CD4-positive, alpha-beta T cell treated with Interleukin-21 for 1 hour (primary cell): ENCODE data around the gene PIGX.

Source experiments
- DNase-seq: peaks from one replicate; pipeline ENCODE4 v3.0.0-alpha.2; 2020

The PIGX gene

DNA sequence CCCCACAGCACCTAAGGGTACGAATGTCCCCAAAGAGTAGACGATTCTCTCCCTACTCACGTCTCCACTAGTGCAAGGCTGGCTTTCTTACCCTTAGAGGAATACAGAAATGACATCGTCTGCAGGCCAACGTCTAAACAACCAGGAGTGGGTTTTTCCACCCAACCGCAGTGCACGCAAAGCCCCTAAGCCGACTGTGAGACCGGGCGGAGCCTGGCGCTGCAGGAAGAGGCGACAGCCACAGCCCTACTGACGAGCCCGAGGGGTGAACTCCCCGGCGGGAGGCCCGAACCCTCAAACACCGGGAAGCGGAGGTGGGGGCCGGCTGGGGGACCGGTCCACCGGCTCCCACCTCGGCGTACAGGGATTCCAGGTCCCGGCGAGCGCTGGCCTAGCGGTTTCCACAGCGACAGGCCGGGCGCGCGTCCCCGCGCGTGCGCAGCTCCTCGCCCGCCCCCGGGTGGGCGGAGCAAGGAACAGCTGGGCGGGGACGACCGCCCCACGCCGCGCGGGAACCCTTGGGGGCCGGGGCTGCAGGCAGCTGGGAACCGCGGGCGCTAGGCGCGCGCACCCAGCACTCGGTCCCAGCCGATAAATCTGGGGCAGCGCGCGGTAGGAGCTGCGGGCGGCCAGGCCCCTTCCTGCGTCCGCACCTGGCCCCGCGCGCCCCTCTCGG, at the start of gene PIGX, which contains the start of gene CEP19:
Gene PIGX, plus strand, starts transcription at position 540 of the 676 bp plus-strand sequence.
Gene CEP19, minus strand, starts transcription at position 413 of the 676 bp plus-strand sequence. CDS start 3,593 bp downstream, outside the sequence.
- DNase-seq: peak; percentile 95

DNA sequence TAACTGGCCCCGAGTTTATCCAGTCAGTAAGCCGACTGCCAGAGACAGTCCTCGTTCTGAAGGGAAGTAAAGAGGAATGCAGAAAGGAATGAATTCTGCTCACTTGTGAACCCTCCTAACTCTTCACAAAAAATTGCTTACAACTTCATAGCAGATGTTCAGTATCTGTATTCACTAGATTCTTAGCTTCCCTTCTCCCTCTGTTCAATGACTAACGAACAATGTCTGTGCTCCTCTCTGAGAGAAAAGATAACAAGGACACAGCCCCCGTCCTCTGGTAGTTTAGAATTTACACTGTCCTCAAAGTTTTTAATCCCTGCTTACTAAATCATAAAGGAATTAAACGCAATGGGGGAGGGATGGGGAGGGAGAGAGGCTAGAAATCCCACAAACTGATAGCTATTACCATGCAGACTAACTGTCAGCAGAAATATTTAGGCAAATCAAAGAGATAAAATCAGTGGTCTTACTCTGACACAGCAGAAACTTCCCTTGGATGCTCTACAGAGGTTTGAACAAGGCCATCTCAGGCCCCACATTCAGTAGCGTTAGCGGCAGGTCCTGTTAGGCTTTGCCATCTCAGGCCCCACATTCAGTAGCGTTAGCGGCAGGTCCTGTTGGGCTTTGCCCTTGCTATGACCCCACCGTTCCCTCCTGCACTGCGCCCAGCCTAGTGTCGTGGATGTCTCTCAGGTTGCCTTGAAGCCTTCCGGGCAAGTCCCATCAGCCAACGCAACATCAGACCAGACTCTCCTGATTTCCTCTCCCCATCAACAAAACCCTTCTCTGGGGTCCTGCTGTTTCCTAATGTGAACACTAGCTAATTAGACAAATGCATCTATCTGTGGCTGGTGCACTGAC, 49.2 kb upstream of the PIGX start:
- DNase-seq: no peak

DNA sequence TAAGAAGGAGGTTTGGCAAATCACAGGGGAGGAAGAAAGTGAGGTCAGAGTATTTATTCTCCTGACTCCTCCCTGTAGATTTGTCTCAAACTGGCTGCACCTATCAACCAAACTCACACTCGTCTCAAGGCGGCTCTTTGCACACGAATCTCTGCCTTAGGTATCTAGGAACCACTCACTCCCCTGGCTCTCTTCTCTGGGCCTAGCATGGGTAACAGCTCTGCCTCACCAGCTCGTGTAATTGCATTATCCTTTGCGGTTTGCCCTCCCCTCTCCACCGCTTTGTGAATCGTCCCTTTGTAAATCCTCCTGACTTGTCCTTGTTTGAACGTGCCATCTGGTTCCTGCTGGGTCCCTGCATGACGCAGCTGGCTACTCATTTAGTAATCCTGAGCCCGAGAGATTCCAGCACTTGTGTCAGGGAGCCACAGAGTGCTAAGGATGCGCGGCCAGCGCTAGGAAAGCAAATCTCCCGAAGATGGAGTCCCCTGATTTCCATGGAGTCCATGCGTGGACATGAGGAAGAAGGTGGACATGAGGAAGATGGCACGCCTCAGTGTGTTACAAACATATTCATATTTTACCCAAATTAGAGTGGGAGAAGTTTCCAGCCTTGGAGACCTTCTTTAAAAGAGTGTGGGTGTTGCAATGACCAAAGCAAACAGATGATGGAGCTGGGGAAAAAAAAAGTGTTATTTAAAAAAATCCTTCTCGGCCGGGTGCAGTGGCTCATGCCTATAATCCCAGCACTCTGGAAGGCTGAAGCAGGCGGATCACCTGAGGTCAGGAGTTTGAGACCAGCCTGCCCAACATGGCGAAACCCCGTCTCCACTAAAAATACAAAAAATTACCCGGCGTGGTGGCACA, 45.9 kb upstream of the PIGX start:
- DNase-seq: no peak

- DNase-seq: no peak
Observed at GRCh38 chr3:196667056-196667825, 44.9 kb upstream of the PIGX start.

GRCh38 chr3:196670339-196670738, 41.8 kb upstream of the PIGX start:
- DNase-seq: no peak

DNA sequence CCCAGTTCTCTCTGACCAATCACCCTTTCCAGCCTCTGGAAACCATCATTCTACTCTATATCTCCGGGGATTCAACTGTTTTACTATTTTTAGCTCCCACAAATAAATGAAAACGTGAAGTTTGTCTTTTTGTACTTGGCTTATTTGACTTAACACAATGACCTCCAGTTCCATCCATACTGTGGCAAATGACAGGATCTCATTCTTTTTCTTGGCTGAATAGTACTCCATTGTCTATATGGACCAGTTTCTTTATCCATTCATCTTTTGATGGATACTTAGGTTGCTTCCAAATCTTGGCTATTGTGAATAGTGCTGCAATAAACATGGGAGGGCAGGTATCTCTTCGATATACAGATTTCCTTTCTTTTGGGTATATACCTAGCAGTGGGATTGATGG, 38.5 kb upstream of the PIGX start:
- no peak for DNase-seq

DNA sequence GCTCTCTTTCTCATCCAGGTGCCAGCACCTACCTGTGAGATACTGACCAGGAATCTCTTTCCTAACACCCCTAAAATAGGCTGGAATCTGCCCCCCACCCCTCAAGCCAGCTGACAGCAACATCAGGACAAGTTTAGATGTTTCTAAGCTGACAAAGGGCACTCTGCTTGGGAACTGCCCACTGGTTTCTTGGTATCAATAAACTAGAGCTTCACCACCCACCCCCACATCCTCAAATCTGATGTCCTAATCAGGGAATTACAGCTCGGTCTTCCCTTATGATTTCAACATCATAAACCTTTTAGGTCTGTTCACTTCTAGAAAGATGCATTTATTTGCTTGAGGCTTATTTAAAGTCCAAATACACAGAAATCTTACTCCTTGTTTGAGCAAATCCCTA, 34.8 kb upstream of the PIGX start:
- DNase-seq: no peak

DNA sequence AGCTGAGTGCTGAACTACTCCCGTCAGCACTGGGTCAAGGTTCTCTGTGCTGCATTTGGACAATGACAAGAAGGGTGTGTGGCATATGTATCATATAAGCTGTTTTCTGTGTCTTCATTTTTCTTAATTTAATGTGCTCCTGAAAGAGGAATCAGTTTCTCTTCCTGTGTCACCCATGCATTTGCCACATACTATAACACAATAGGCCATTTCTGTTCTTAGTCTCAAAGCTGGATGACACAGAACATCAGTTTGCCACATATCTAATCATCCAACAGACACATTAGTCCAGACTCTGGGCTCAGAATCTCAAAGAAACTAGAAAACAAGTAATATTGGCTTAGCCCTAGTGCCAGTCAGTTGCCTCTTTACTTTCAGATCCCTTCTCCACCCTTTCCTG, 34.2 kb upstream of the PIGX start:
- no peak for DNase-seq

- peak; percentile 79 for DNase-seq
Observed at GRCh38 chr3:196684548-196685407, 27.4 kb upstream of the PIGX start.

DNA sequence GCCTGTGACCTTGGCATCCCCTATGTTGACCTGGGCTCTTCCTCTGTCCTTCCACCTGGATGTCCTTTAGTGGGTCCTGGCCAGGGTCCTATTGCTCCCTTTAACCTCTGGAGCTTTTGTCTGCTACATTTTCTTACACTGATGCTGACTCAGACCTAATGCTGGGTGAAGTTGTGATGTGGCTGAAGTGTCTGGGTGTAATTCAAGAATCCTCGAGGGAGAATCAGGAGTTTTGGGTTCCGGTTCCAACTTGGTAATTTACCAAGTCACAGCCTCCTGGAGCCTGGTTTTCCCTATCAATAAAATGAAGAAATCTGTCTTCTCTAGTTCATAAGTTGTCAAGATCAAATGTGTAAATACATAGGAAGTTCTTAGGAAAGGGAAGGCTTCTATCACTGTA, 25.7 kb upstream of the PIGX start:
- no peak for DNase-seq

DNA sequence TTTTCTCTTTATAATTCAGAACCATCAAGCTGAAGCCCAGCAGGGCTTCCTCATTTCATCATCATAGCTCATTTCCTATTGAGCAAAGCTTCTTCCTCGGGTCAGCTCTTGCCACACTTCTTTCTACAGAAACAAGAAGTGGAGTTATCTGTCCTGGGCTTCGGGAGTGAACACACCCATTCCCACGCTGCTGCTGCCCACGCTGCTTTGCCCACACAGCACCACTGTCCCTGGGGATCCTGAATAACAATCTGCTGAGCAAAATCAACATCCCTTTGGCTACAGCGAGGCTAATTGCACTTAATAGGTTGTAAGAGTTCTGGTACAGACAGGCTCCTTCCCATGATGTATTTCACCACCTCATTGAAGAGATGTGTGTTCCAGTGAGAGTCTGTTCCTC, 23.8 kb upstream of the PIGX start:
- no peak for DNase-seq

- no peak for DNase-seq
Observed at GRCh38 chr3:196689941-196690660, 22.1 kb upstream of the PIGX start.

DNA sequence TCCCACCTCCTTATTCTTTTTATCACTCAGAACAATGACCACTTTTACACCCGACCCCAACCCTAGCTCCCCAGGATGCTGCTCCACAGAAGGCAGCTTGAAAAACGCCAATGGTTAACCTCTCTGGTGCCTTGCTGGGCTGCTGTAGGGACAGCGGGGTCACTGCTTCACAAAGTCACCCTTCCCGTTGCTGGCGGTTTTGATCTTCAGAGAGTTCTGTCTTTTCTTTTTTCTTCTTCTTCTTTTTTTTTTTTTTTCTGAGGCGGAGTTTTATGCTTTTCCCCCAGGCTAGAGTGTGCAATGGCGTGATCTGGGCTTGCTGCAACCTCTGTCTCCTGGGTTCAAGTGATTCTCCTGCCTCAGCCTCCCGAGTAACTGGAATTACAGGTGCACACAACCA, 20.8 kb upstream of the PIGX start:
- no peak for DNase-seq

DNA sequence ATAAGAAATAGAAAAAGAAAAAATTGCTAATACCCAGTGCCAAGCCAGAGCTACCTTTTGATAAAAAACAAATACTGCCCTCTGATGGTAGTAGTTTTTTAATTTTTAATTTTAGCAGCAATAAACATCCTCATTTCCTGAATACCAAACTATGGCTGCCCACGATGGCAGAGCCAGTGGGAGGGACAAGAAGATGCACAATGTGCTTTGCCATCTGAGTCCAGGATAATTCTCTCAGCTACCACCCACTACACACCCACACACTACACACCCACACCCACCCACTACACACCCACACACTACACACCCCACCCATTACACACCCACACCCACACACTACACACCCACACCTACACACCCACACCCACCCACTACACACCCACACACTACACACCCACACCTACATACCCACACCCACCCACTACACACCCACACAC, 18.0 kb upstream of the PIGX start:
- peak; percentile 65 for DNase-seq

DNA sequence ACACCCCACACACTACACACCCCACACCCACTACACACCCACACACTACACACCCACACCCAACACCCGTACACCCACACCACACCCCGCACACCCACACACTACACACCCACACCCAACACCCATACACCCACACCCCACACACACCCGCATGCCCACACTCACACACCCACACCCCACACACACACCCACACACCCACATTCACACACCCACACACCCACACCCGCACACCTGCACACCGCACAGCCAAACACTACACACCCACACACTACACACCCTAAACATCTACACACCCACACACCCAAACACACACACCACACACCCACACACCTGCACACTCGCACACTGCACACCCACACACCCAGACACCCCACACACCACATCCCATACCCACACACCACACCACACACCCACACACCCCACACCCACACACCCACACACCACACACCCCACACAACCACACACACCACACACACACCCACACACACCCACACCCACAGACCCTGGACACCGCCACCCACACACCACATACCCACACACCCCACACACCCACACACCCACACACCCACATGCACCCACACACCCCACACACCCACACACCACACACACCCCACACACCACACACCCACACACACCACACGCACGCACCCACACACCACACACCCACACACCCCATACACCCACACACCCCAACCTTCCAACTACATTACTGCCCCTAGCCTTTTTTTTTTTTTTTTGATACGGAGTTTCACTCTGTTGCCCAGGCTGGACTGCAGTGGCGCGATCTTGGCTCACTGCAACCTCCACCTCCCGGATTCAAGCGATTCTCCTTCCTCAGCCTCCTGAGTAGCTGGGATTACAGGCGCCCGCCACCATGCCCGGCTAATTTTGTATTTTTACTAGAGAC, 17.0 kb upstream of the PIGX start:
- DNase-seq: peak; percentile 43

- DNase-seq: no peak
Observed at GRCh38 chr3:196695849-196696226, 16.3 kb upstream of the PIGX start.

DNA sequence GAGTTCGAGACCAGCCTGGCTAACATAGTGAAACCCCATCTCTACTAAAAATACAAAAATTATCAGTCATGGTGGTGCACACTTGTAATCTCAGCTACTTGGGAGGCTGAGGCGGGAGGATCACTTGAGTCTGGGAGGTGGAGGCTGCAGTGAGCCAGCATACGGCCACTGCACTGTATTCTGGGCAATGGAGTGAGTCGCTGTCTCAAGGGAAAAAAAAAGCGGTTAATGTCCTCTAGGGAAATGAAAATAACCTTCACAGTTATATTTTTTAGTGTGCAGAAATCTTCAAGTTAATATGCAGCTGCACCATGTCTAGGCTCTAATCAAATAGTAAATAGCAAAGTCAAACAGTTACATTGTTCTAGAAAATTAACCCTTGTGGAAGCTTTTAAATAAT, 14.9 kb upstream of the PIGX start:
- no peak for DNase-seq

- DNase-seq: no peak
Observed at GRCh38 chr3:196699749-196700148, 12.4 kb upstream of the PIGX start.

DNA sequence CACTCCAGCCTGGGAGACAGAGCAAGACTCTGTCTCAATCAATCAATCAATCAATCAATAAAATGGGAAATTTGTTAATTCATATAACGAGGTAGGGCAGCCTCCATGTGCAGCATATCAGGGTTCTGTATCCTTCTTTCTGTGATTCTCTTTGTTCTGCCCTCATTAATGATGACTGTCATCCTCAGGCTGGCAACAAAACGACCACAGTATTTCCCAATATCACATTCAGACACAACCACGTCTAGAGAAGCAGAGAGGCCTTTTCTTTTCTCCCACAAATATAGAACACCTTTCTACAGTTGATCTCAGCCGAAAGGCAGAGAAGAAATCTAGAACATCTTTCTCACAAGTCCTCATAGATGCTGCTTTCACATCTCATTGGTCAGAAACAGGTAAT, 11.4 kb upstream of the PIGX start:
- DNase-seq: no peak

GRCh38 chr3:196706327-196706726, 5.8 kb upstream of the PIGX start:
- no peak for DNase-seq
